HL-60 (cell line): Measurements from ENCODE around the gene KRT81.

Experiments used
- GABPA ChIP-seq: IDR thresholded peaks from 2 replicates; pipeline ENCODE4 v1.6.1; 2012; ENCODE audit warnings: low read depth
- POLR2AphosphoS5 ChIP-seq: IDR thresholded peaks from 2 replicates; pipeline ENCODE4 v1.6.1; 2012; ENCODE audit warnings: low read depth
- SPI1 ChIP-seq: IDR thresholded peaks from 2 replicates; pipeline ENCODE4 v1.6.1; 2012; ENCODE audit warnings: low read depth, mild to moderate bottlenecking, borderline replicate concordance
- TF ChIP-seq, protein P1 (sequence below): IDR thresholded peaks from one replicate; pipeline ENCODE4 v1.5.1; 2011; ENCODE audit warnings: low read length, control low read depth, inconsistent platforms; ENCODE audit not compliant: insufficient read depth
- TF ChIP-seq, protein P2 (sequence below): IDR thresholded peaks from 2 replicates; pipeline ENCODE4 v1.6.1; 2012; ENCODE audit warnings: low read depth; ENCODE audit not compliant: insufficient replicate concordance

DNA sequence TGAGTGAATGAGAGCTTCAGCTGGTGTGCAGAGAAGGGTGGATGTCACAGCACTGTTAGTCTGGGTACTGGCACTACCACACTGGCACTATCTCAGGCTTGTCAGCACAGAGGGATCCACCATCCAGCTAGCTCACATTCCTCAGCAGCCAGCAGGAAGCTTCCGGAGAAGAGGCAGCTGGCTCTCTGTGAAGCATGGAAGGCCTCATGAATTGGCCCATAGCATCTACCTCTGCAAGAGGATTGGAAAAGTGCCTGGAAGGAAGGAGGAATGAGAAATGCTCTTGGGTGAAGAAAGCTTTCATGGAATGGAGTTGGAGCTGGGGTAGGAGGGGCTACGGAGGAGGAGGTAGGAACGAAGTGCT, 19.9 kb upstream of the KRT81 start:
- TF ChIP-seq, protein P1, sequence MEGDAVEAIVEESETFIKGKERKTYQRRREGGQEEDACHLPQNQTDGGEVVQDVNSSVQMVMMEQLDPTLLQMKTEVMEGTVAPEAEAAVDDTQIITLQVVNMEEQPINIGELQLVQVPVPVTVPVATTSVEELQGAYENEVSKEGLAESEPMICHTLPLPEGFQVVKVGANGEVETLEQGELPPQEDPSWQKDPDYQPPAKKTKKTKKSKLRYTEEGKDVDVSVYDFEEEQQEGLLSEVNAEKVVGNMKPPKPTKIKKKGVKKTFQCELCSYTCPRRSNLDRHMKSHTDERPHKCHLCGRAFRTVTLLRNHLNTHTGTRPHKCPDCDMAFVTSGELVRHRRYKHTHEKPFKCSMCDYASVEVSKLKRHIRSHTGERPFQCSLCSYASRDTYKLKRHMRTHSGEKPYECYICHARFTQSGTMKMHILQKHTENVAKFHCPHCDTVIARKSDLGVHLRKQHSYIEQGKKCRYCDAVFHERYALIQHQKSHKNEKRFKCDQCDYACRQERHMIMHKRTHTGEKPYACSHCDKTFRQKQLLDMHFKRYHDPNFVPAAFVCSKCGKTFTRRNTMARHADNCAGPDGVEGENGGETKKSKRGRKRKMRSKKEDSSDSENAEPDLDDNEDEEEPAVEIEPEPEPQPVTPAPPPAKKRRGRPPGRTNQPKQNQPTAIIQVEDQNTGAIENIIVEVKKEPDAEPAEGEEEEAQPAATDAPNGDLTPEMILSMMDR: no peak
- TF ChIP-seq POLR2AphosphoS5: no peak
- TF ChIP-seq GABPA: no peak
- TF ChIP-seq, protein P2, sequence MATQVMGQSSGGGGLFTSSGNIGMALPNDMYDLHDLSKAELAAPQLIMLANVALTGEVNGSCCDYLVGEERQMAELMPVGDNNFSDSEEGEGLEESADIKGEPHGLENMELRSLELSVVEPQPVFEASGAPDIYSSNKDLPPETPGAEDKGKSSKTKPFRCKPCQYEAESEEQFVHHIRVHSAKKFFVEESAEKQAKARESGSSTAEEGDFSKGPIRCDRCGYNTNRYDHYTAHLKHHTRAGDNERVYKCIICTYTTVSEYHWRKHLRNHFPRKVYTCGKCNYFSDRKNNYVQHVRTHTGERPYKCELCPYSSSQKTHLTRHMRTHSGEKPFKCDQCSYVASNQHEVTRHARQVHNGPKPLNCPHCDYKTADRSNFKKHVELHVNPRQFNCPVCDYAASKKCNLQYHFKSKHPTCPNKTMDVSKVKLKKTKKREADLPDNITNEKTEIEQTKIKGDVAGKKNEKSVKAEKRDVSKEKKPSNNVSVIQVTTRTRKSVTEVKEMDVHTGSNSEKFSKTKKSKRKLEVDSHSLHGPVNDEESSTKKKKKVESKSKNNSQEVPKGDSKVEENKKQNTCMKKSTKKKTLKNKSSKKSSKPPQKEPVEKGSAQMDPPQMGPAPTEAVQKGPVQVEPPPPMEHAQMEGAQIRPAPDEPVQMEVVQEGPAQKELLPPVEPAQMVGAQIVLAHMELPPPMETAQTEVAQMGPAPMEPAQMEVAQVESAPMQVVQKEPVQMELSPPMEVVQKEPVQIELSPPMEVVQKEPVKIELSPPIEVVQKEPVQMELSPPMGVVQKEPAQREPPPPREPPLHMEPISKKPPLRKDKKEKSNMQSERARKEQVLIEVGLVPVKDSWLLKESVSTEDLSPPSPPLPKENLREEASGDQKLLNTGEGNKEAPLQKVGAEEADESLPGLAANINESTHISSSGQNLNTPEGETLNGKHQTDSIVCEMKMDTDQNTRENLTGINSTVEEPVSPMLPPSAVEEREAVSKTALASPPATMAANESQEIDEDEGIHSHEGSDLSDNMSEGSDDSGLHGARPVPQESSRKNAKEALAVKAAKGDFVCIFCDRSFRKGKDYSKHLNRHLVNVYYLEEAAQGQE: no peak
- no peak for TF ChIP-seq SPI1
